CD14-positive monocyte (primary cell): ENCODE measurements around the gene EGR2. TPM values are rescaled to one million over a fixed set of nuclear protein-coding genes. Genes with fewer than 3 reads are reported as not detected.

Experiments used
- DNase-seq, 3 donors: peaks; one replicate each; pipeline ENCODE4 v3.0.0-alpha.2; 2011 to 2022
- H2AFZ ChIP-seq: 2 replicates; pipeline ENCODE4 v1.6.0; 2012; ENCODE audit warnings: mild to moderate bottlenecking, low read depth, low read length, inconsistent platforms; ENCODE audit not compliant: insufficient read depth, poor library complexity, severe bottlenecking
- H3K27ac ChIP-seq, 2 donors: 1 replicate in 1 of 2; 2 replicates in 1 of 2; pipeline ENCODE4 v1.5.1; 2012 to 2013; ENCODE audit warnings: low read length in 2 of 2, control low read depth in 1 of 2, inconsistent platforms in 1 of 2, low read depth in 1 of 2, mild to moderate bottlenecking in 1 of 2
- H3K27me3 ChIP-seq, 2 donors: one replicate each; pipeline versions ENCODE4 v1.6.0 to v1.6.1; 2011 to 2013; ENCODE audit warnings: low read length in 2 of 2; ENCODE audit not compliant: control insufficient read depth in 2 of 2, insufficient read depth in 2 of 2
- H3K36me3 ChIP-seq, 2 donors: replicated peaks in 1 of 2; 1 replicate in 1 of 2; 2 replicates in 1 of 2; pipeline versions ENCODE4 v1.5.1 to v1.6.1; 2012 to 2013; ENCODE audit warnings: low read length in 2 of 2, control low read depth in 1 of 2, inconsistent platforms in 1 of 2, mild to moderate bottlenecking in 1 of 2; ENCODE audit not compliant: insufficient read depth in 2 of 2, control insufficient read depth in 1 of 2
- H3K4me1 ChIP-seq, 2 donors: 1 replicate in 1 of 2; 2 replicates in 1 of 2; pipeline versions ENCODE4 v1.5.1 to v1.6.1; 2012 to 2013; ENCODE audit warnings: low read length in 2 of 2, control low read depth in 1 of 2, inconsistent platforms in 1 of 2, mild to moderate bottlenecking in 1 of 2, moderate library complexity in 1 of 2; ENCODE audit not compliant: insufficient read depth in 2 of 2, control insufficient read depth in 1 of 2
- H3K4me2 ChIP-seq: replicated peaks from 2 replicates; pipeline ENCODE3; 2012; ENCODE audit warnings: low read length, moderate library complexity, mild to moderate bottlenecking; ENCODE audit not compliant: poor library complexity, severe bottlenecking; ENCODE audit errors: extremely low read depth
- H3K4me3 ChIP-seq, 3 experiments: fragments of 200-600 bp in 1 of 3; sonication (generic) in 1 of 3; replicated peaks in 1 of 3; 1 replicate in 2 of 3; 2 replicates in 1 of 3; pipeline ENCODE4 v1.5.1; 2011 to 2013; ENCODE audit warnings: low read length in 3 of 3, mild to moderate bottlenecking in 3 of 3, control low read depth in 2 of 3, low read depth in 2 of 3, inconsistent platforms in 1 of 3, moderate library complexity in 1 of 3
- H3K79me2 ChIP-seq: 2 replicates; pipeline ENCODE4 v1.6.0; 2012; ENCODE audit warnings: mild to moderate bottlenecking, control low read depth, inconsistent platforms, low read length, moderate library complexity; ENCODE audit not compliant: insufficient read depth
- H3K9ac ChIP-seq: 2 replicates; pipeline ENCODE4 v1.6.0; 2017; ENCODE audit warnings: low read length, mild to moderate bottlenecking; ENCODE audit not compliant: insufficient read depth, poor library complexity, severe bottlenecking
- H3K9me3 ChIP-seq, 2 donors: replicated peaks in 1 of 2; 1 replicate in 1 of 2; 2 replicates in 1 of 2; pipeline versions ENCODE4 v1.5.1 to v1.6.1; 2012 to 2013; ENCODE audit warnings: low read length in 2 of 2, control low read depth in 1 of 2; ENCODE audit not compliant: control insufficient read depth in 1 of 2, insufficient read depth in 1 of 2
- H4K20me1 ChIP-seq: 2 replicates; pipeline ENCODE4 v1.6.0; 2012; ENCODE audit warnings: mild to moderate bottlenecking, low read length, control low read depth, moderate library complexity; ENCODE audit not compliant: insufficient read depth
- H3K27ac Mint-ChIP-seq, 7 donors: one replicate each; pipeline ENCODE4 v1.8.0; 2020; ENCODE audit warnings: mild to moderate bottlenecking in 7 of 7, mixed read lengths in 7 of 7, moderate library complexity in 6 of 7, inconsistent platforms in 2 of 7
- H3K27me3 Mint-ChIP-seq, 3 donors: one replicate each; pipeline ENCODE4 v1.8.0; 2021 to 2022; ENCODE audit warnings: low read depth in 3 of 3, mild to moderate bottlenecking in 3 of 3, mixed read lengths in 3 of 3, moderate library complexity in 3 of 3, inconsistent platforms in 1 of 3
- H3K36me3 Mint-ChIP-seq, 2 donors: one replicate each; pipeline ENCODE4 v1.8.0; 2020; ENCODE audit warnings: mixed read lengths in 2 of 2, inconsistent platforms in 1 of 2, mild to moderate bottlenecking in 1 of 2
- H3K4me1 Mint-ChIP-seq: one replicate; pipeline ENCODE4 v1.8.0; 2020; ENCODE audit warnings: mild to moderate bottlenecking, mixed read lengths
- H3K4me3 Mint-ChIP-seq, 2 donors: one replicate each; pipeline ENCODE4 v1.8.0; 2020; ENCODE audit warnings: mild to moderate bottlenecking in 2 of 2, mixed read lengths in 2 of 2, moderate library complexity in 1 of 2
- H3K9me3 Mint-ChIP-seq, 7 donors: one replicate each; pipeline ENCODE4 v1.8.0; 2020 to 2022; ENCODE audit warnings: mixed read lengths in 7 of 7, mild to moderate bottlenecking in 6 of 7, moderate library complexity in 6 of 7, inconsistent platforms in 2 of 7
- CTCF ChIP-seq: fragments of 200-600 bp; IDR thresholded peaks from one replicate; pipeline ENCODE4 v1.8.0; 2022; ENCODE audit warnings: antibody characterized with exemption, mild to moderate bottlenecking
- WGBS: methylation state at CpG from one replicate; pipeline ENCODE4 v1.1.5; 2013; ENCODE audit warnings: missing lambda C conversion rate; ENCODE audit not compliant: insufficient coverage; 5-methylcytosine and 5-hydroxymethylcytosine counted together
- intact Hi-C, 2 donors: fragments of 100-400 bp; cut with micrococcal nuclease; formaldehyde crosslinking; loops; one replicate each; pipeline versions ENCODE4 v1.15.0 to v1.15.1; 2023
- polyA plus RNA-seq, 3 donors: library from polyadenylated mRNA; depleted of rRNA in 1 of 3; unstranded in 2 of 3; stranded (reverse) in 1 of 3; fragments of 300-500 nt in 2 of 3; fragments of >200 nt in 1 of 3; fragmentation: Illumina TruSeq in 2 of 3; gene quantifications; 1 replicate in 2 of 3; 2 replicates in 1 of 3; pipeline ENCODE4 v1.2.3, GENCODE V29; 2012 to 2021

The EGR2 gene
- polyA plus RNA-seq, 3 donors = 9.9 to 54.9 (median 10.3) TPM

- Histone ChIP-seq H2AFZ (no peak overlapping the region), H3K9me3 (peaks cover 8 to 16% of the 10 kb centered on the region in 2 donors), H3K27me3 (no peaks in the 10 kb centered on the region), H3K79me2 (no peaks in the 10 kb centered on the region), H3K9ac (no peak overlapping the region), H3K27ac (no peak overlapping the region), H3K36me3 (no peaks in the 10 kb centered on the region), H3K4me3 (no peak overlapping the region), H3K4me1 (peaks cover 16 to 25% of the 10 kb centered on the region in 2 donors), H3K4me2 (no peak overlapping the region), H4K20me1 (no peaks in the 10 kb centered on the region)
- no peak overlapping the region for H3K4me3 Mint-ChIP-seq
- TF ChIP-seq CTCF = no peak
- H3K36me3 Mint-ChIP-seq = no peaks in the 10 kb centered on the region
- peaks cover 1 to 6% (median 5%) of the 10 kb centered on the region in 3 donors for H3K27me3 Mint-ChIP-seq
- DNase-seq = no peak
- intact Hi-C loops = no loop called here
- H3K9me3 Mint-ChIP-seq = peaks cover 7 to 27% (median 23%) of the 10 kb centered on the region in 7 donors
- H3K27ac Mint-ChIP-seq = no peak overlapping the region
- H3K4me1 Mint-ChIP-seq = peaks cover 25% of the 10 kb centered on the region
Measured at GRCh38 chr10:62847433-62847832, 31.3 kb upstream of the EGR2 start.

- H3K79me2 ChIP-seq = no peaks in the 10 kb centered on the region
- no peaks in the 10 kb centered on the region for H3K27me3 ChIP-seq
- peak overlapping the region in 1 of 2 donors; percentile 4 for H3K4me3 Mint-ChIP-seq
- peaks cover 8 to 16% of the 10 kb centered on the region in 2 donors for H3K9me3 ChIP-seq
- WGBS = 90% methylated on average over 1 of the region's 7 CpGs
- no peak overlapping the region for H3K9ac ChIP-seq
- H2AFZ ChIP-seq = no peak overlapping the region
- peaks cover 7 to 27% (median 23%) of the 10 kb centered on the region in 7 donors for H3K9me3 Mint-ChIP-seq
- H3K27me3 Mint-ChIP-seq = peaks cover 1 to 6% (median 5%) of the 10 kb centered on the region in 3 donors
- H3K4me3 ChIP-seq = no peak overlapping the region
- no peak for DNase-seq
- H3K4me1 ChIP-seq = peaks cover 3 to 5% of the 10 kb centered on the region in 2 donors
- H3K4me2 ChIP-seq = no peak overlapping the region
- no peaks in the 10 kb centered on the region for H3K36me3 ChIP-seq
- no peak overlapping the region for H3K27ac ChIP-seq
- H3K27ac Mint-ChIP-seq = no peak overlapping the region
- TF ChIP-seq CTCF = no peak
- H3K4me1 Mint-ChIP-seq = peaks cover 9% of the 10 kb centered on the region
- intact Hi-C loops = no loop called here
- H4K20me1 ChIP-seq = no peaks in the 10 kb centered on the region
- H3K36me3 Mint-ChIP-seq = no peaks in the 10 kb centered on the region
Measured at GRCh38 chr10:62844280-62845011, 28.3 kb upstream of the EGR2 start.
